Midbrain (tissue), 1 donor: ENCODE results near the gene PTPRB.
"Not testable (repeated sequence)": the region's sequence is repeated elsewhere in the genome, so short reads cannot be mapped to it uniquely, and the experiment has no call there.

Source experiments
- DNase-seq: peaks from one replicate; lab custom pipeline; 2025; lab: John Stamatoyannopoulos, UW

The PTPRB gene

GRCh38 chr12:70540996-70541395 is 96.2 kb downstream of the PTPRB start:
- DNase-seq: no peak

DNA sequence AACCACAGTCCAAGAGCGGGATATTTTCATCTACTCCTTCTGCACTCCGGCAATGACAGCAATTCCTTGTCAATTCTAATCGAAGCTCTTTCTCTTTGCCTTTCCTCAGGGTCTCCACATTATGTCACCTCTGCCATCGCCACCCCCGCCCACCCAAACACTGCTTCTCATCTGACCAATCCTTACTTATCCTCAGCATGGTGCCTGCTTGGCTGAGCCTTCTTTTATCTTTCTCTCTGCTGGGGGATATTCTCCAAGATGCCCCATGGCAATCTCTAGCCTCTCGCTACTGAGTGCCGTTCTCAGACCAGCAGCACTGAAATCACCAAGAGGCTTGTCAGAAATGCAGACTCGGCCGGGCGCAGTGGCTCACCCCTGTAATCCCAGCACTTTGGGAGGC is 100.6 kb downstream of the PTPRB start:
- no peak for DNase-seq

DNA sequence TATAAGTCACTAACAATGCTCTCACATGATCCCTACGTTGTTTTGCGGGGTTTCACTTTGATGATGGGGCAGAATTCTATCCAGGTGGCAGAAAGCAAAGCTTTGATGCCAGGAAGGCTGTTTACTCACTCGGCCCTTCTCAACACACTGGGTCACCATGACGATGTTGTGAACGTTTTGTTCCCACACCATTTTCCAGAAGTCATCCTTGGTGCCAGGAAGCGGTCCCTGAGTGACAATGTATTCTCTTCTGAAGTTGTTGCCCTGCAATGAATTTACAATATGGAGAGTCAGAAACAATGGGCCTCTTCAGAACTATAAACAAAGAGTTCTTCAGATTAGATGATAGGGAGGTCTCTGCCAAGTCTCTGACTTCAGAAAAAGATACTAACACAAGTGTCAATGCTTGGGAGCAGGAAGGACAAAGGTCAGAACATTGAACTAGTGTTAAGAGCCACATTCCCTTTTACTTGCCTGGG is 101.3 kb downstream of the PTPRB start:
- peak; percentile 92 for DNase-seq

DNA sequence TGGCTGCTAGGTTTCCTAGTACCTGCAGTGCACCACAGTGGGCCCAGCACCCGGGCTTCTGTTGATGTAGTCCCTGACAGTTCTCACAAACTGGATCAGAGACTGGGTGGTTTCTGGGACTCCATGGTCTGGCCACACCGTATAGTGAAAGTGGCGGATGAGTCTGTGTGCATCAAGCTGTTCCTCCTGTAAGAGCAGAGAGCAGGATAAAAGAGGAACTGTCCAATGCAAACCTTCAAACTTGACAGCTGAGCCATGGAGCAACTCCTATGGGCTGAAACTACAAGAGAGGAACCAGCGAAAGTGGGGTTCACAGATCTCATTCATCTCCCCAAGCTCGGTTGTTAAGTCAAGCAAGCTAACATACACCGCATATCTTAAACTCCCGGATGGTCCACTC is 102.8 kb downstream of the PTPRB start:
- no peak for DNase-seq

DNA sequence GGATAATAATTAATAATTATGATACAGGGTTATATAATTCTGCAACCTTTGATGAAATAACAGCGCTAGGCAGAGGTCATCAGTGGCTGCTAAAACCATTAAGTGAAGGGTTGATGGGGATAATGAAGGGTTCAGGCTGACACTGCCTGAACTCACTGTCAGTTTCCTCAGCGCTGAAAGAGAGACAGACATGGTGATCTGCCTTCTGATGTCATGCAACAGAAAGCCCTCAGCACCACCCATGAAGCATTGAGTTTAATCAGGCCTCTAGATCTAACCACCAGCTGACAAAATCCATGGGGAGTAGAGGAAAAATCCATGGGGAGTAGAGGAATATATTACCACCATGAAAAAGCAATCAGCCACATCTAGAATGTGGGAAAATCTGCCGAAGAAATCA is 107.6 kb downstream of the PTPRB start:
- no peak for DNase-seq

DNA sequence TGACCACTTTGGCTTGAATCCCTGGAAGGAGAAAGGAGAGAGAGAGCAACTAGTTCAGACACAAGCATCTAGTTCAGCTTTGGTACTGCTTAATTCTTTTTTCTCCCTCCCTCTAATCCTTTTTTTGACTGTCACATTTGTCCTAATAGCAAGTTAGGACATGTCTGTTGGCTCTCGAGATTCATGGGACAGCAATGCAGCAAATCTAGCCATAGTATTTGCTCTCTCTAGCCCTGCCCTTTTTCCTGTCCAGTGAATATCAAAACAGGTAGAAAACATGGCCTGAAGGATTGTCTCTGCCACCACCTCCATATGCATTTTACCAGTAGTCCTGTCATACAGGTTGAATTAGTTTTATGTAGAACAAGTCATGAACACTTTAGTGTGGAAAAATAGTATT is 116.4 kb downstream of the PTPRB start:
- no peak for DNase-seq

GRCh38 chr12:70513426-70513825 is 123.8 kb downstream of the PTPRB start:
- DNase-seq: no peak

DNA sequence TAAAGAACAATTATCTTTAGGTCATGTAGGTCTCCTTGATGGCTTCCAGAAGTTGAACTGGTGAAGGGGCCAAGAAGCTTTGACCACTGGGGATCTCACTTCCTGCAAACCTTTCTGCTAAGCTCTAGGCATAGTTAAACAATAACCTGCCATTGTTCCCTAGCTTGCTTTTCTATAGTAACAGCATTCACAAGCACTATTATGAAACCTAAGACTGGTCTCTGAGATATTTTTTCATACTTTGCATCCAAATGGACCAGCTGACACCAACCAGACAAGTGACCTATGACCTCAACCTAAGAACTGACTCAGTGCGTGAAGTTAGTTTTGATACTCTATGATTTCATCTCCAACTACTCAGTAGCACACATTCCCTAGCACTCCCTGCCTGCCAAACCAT is 129.1 kb downstream of the PTPRB start:
- DNase-seq: no peak

GRCh38 chr12:70507442-70507841 is 129.8 kb downstream of the PTPRB start:
- DNase-seq: no peak

- DNase-seq: no peak
These were observed 139.7 kb downstream of the PTPRB start for GRCh38 chr12:70497508-70497907.

DNA sequence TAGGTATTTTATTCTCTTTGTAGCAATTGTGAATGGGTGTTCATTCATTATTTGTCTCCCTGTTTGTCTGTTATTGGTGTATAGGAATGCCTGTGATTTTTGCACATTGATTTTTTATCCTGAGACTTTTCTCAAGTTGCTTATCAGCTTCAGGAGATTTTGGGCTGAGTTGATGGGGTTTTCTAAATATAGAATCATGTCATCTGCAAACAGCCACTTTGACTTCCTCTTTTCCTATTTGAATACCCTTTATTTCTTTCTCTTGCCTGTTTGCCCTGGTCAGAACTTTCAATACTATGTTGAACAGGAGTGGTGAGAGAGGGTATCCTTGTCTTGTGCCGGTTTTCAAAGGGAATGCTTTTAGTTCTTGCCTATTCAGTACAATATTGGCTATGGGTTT is 144.3 kb downstream of the PTPRB start:
- DNase-seq: not testable (repeated sequence)

GRCh38 chr12:70490928-70491327 is 146.3 kb downstream of the PTPRB start:
- not testable (repeated sequence) for DNase-seq

GRCh38 chr12:70487440-70487839 is 149.8 kb downstream of the PTPRB start:
- no peak for DNase-seq

DNA sequence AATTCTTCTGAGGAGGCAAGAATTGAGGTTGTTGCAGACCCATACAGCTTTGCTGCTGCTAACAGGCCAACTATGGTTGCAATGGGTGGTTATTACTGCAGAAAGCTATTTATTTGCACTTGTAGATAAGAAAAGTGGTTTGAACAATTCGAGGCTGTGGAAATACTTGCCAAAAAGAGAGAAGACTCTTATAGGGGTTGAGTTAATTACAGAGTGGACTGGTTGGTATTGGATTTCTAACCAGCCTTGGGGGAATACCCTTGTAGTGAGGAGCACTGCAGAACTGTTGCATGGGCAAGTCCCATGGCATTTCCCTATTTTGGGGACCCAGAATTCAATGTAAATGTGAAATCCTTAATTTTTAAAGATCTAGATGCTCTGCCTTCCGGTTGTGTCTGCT is 150.6 kb downstream of the PTPRB start:
- DNase-seq: no peak

DNA sequence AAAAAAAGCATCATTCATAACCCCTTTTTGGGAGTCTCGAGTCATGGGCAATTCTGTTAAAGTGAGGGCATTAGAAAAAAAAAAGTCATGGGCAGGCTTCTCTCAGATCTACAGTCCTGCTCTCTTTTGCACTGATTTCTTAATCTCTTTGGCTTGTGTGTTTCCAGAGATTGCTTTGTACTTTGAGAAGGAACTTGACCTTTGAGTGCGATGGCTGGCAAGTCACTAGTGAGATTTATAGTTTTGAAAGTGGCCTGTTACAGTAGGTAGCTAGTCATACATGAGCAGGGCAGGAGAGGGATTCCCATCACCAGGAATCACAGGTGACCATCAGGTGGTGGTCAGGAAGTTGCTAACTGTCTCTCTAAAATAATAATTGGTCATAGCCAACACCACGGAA is 151.5 kb downstream of the PTPRB start:
- no peak for DNase-seq

GRCh38 chr12:70484464-70484863 is 152.8 kb downstream of the PTPRB start:
- no peak for DNase-seq

DNA sequence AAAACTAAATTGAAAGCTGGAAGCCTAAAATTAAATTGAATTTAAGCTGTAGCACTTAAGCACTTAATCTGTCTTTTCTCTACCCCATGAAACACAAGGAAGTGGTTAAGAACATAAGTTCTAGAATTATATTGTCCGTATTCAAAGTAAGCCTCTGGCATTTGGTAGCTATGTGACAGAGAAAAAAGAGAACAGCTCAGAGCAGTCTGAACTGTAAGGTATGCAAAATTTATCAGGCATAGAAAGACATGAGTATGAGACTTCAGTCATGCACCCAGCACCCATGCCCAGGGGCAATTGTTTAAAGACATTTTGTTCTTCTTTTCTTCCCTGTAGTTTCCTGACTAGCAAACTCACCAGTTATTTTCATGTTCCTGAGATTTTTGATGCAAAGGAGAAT is 154.5 kb downstream of the PTPRB start:
- no peak for DNase-seq

- DNase-seq: no peak
These were observed 167.9 kb downstream of the PTPRB start for GRCh38 chr12:70469221-70469820.

DNA sequence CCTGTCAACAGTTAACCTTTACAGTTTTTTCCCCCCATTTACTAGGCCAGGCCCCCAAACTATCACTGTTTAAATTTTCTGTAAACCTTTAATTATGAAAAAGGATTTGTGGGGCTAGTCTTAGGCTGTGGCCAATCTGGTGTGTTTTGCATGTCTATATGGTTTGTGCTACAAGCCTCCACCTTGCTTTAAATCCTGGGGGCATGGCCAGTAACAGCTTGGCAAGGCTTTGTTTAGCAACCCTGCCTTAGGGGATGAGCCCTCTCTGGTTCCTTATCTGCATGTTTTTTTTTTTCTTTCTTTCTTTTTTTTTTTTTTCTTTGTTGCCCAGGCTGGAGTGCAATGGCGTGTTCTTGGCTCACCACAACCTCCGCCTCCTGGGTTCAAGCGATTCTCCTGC is 168.5 kb downstream of the PTPRB start:
- no peak for DNase-seq

DNA sequence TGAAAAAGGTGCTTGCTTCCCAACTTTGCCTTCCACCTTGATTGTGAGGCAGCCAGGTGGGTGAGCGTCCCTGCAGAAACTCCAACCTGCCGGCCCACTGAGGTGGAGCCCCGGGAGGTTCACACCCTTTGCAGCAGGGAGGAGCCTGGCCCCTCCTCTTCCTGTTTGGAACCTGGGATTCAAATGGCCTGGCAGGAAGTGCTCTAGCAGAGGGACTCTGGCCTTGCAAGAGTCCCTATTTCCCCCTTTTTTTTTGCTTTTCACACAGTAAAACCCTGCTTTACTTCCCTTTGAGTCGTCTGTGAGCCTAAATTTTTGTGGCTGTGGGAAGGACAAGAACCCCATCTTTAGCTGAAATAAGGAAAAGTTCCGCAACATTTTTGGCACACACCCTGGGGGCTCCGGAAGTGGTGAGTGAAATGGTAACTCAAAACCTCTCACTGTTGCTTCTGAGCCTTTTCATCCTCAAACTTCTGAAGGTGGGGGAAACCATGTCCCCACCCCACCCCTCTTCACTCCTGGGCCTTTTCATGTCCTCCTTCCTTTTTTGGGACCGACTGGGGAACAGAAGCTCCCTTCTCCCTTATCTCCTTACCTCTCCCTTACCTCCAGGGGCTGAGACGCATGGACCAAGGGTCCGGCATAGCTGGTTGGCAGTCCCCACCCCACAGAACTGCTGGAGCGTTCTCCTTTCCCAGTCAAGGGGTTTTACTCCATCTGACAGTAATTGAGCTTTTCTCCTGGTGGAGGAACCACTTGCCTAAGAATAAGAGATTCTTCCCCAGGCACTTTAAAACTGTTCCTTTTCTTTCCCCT is 169.1 kb downstream of the PTPRB start:
- no peak for DNase-seq

DNA sequence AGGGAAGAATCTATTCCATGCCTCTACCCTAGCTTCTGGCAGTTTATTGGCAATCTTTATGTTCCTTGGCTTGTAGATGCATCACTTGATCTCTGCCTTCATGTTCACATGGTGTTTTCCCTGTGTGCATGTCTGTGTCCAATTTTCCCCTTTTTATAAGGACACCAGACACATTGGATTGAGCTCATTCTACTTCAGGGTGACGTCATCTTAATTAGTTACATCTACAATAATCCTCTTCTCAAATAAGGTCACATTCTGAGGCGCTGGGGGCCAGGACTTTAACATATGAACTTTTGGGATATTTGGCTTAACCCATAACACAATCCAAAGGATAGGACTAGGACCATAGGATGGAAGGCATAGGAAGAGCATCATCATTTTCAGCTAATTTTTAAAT is 169.8 kb downstream of the PTPRB start:
- no peak for DNase-seq

DNA sequence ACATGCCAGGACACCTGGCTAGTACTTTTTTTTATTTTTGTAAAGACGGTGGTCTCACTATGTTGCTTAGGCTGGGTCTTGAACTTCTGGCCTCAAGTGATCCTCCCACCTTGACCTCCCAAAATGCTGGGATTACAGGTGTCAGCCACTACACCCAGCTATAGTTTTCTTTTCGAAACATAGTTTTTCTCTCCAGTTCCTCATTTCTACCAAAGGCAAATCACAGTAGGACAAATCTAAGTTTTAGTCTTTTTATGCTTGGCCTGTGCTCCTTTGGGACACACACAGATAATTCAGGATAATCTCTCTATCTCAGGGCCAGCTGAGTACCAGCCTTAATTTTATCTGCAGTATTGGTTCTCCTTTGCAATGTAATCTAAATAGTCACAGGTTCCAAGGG is 170.5 kb downstream of the PTPRB start:
- no peak for DNase-seq
